HG02884 (cell line): ENCODE data around the gene HAT1.

Source experiments
- ATAC-seq: cut with Tn5 transposase; IDR thresholded peaks from one replicate; pipeline ENCODE4 v1.9.1; 2021; ENCODE audit warnings: mild to moderate bottlenecking, moderate library complexity; ENCODE audit not compliant: unreplicated experiment

Gene HAT1

GRCh38 chr2:172021955-172022354, 99.7 kb downstream of the HAT1 start:
- ATAC-seq = no peak

- ATAC-seq = no peak
Measured at GRCh38 chr2:172031536-172031935, 109.3 kb downstream of the HAT1 start.
